Kidney (tissue), 14 donors: ENCODE measurements around the gene SLC39A11. TPM values are rescaled to one million over a fixed set of nuclear protein-coding genes. Genes with fewer than 3 reads are reported as not detected.

Experiments
- DNase-seq, 5 donors: peaks; one replicate each; pipeline ENCODE4 v3.0.0-alpha.2; 2013 to 2020
- FAIRE-seq: peaks from 2 replicates; lab custom pipeline; 2012; peaks lifted over from hg19 to GRCh38; lab: Jason Lieb, UNC
- H3K27ac ChIP-seq, 2 donors: one replicate each; pipeline ENCODE4 v1.7.0; 2013; ENCODE audit warnings: low read depth in 2 of 2, low read length in 2 of 2, inconsistent platforms in 1 of 2
- H3K27me3 ChIP-seq: one replicate; pipeline ENCODE4 v1.7.1; 2013; ENCODE audit warnings: low read length, inconsistent platforms; ENCODE audit not compliant: control insufficient read depth, insufficient read depth
- H3K36me3 ChIP-seq, 3 donors: one replicate each; pipeline versions ENCODE4 v1.7.0 to v1.7.1; 2013; ENCODE audit warnings: low read length in 3 of 3, control low read depth in 1 of 3, inconsistent platforms in 1 of 3; ENCODE audit not compliant: insufficient read depth in 3 of 3, control insufficient read depth in 2 of 3
- H3K4me1 ChIP-seq, 3 donors: one replicate each; pipeline versions ENCODE4 v1.7.0 to v1.7.1; 2013; ENCODE audit warnings: low read length in 3 of 3, inconsistent platforms in 1 of 3, low read depth in 1 of 3; ENCODE audit not compliant: control insufficient read depth in 2 of 3, insufficient read depth in 2 of 3
- H3K4me3 ChIP-seq, 3 donors: one replicate each; pipeline versions ENCODE4 v1.7.0 to v1.8.1; 2013; ENCODE audit warnings: low read length in 3 of 3, control low read depth in 1 of 3, inconsistent platforms in 1 of 3
- H3K9ac ChIP-seq, 3 donors: one replicate each; pipeline versions ENCODE4 v1.7.0 to v1.7.1; 2013; ENCODE audit warnings: low read length in 3 of 3, control low read depth in 1 of 3, inconsistent platforms in 1 of 3
- H3K9me3 ChIP-seq, 3 donors: one replicate each; pipeline versions ENCODE4 v1.7.0 to v1.7.1; 2013; ENCODE audit warnings: low read length in 3 of 3, control low read depth in 1 of 3, inconsistent platforms in 1 of 3; ENCODE audit not compliant: control insufficient read depth in 2 of 3, insufficient read depth in 1 of 3
- CTCF ChIP-seq: IDR thresholded peaks from 3 replicates; pipeline ENCODE4 v1.5.1; 2012; ENCODE audit warnings: mild to moderate bottlenecking, moderate library complexity, borderline replicate concordance; ENCODE audit not compliant: insufficient read depth; ENCODE audit errors: extremely low read depth
- intact Hi-C: fragments of 100-400 bp; cut with DNase I; formaldehyde crosslinking; loops from one replicate; pipeline ENCODE4 v1.11.1; 2022
- polyA plus RNA-seq: library from polyadenylated mRNA; stranded (reverse); fragments of 350-450 nt; fragmentation: Illumina TruSeq; extraction: RNeasy Lipid Tissue Mini Kit (QIAGEN cat#74804); gene quantifications from one replicate; pipeline ENCODE4 v1.2.3, GENCODE V29; 2014; ENCODE audit warnings: low read depth, low replicate concordance; ENCODE audit not compliant: insufficient read depth
- total RNA-seq: library from RNA; stranded (reverse); fragmentation: NEBNext Ultra II Directional; extraction: Animal tissue kit (Norgen Biotek cat#: 25700); gene quantifications from one replicate; pipeline ENCODE4 v1.2.1, GENCODE V29; 2021
- donor health status: control.
- donor health status: control.
- donor health status: control.
- donor health status: control.
- donor health status: control.
- donor health status: DM: yes; HTN: yes; CAD: no.
- donor health status: Normal renal cell carcinoma (clear cell type).

SLC39A11 gene
- total and polyA plus RNA-seq, 2 donors from 2014 or later: 19.7 to 37.2 TPM

GRCh38 chr17:73090396-73091202 lies 1.9 kb downstream of the SLC39A11 start:
- Histone ChIP-seq H3K4me3 (no peak overlapping the region), H3K27ac (no peak overlapping the region)

GRCh38 chr17:73089322-73090317 lies 2.9 kb downstream of the SLC39A11 start:
- H3K27ac ChIP-seq: no peak overlapping the region
- no peaks in the 10 kb centered on the region for H3K9me3 ChIP-seq
- intact Hi-C loops: no loop called here
- H3K4me3 ChIP-seq: no peak overlapping the region
- no peaks in the 10 kb centered on the region for H3K27me3 ChIP-seq
- H3K4me1 ChIP-seq: peaks cover 0 to 5% (median 3%) of the 10 kb centered on the region in 3 donors
- no peak for FAIRE-seq
- no peak overlapping the region for H3K9ac ChIP-seq
- TF ChIP-seq CTCF: no peak
- DNase-seq: no peak
- peaks cover 0 to under 1% (median 0%) of the 10 kb centered on the region in 3 donors for H3K36me3 ChIP-seq

More at GRCh38 chr17:73090396-73091202, 1.9 kb downstream of the SLC39A11 start:
- Histone ChIP-seq H3K9ac (no peak overlapping the region), H3K4me1 (peaks cover 0 to 5% (median 3%) of the 10 kb centered on the region in 3 donors), H3K27me3 (no peaks in the 10 kb centered on the region), H3K9me3 (no peaks in the 10 kb centered on the region), H3K36me3 (no peaks in the 10 kb centered on the region)
- no peak for TF ChIP-seq CTCF
- no peak for DNase-seq
- intact Hi-C loops: no loop called here
- FAIRE-seq: no peak

GRCh38 chr17:73088561-73088960 lies 3.9 kb downstream of the SLC39A11 start:
- H3K36me3 ChIP-seq: peaks cover 0 to 4% (median 3%) of the 10 kb centered on the region in 3 donors
- FAIRE-seq (no peak), DNase-seq (peak in 1 of 5 donors; percentile 26)
- no peak for TF ChIP-seq CTCF
- H3K27me3 ChIP-seq: no peaks in the 10 kb centered on the region
- H3K4me1 ChIP-seq: peaks cover 0 to 5% (median 3%) of the 10 kb centered on the region in 3 donors
- H3K4me3 ChIP-seq: no peak overlapping the region
- H3K27ac ChIP-seq: no peak overlapping the region
- intact Hi-C loops: no loop called here
- H3K9ac ChIP-seq: no peak overlapping the region
- H3K9me3 ChIP-seq: peaks cover 0 to under 1% (median 0%) of the 10 kb centered on the region in 3 donors
